K562 (cell line): ENCODE results near the gene PSMB8. TPM values are rescaled to one million over a fixed set of nuclear protein-coding genes. Genes with fewer than 3 reads are reported as not detected.

ENCODE experiments used
- HNRNPL ChIP-seq: fragments of 200-400 bp; formaldehyde crosslinking; IDR thresholded peaks from 2 replicates; pipeline ENCODE4 v1.6.1; 2017; ENCODE audit warnings: low read depth, mild to moderate bottlenecking, low read length
- ZNF561 ChIP-seq: fragments of 450-650 bp; formaldehyde crosslinking; conservative IDR thresholded peaks from 2 replicates; pipeline ENCODE4 v1.4.0; 2020; ENCODE audit warnings: mild to moderate bottlenecking, moderate library complexity
- polyA plus RNA-seq, 8 experiments: library from polyadenylated mRNA; depleted of rRNA in 4 of 8; stranded (reverse) in 5 of 8; unstranded in 3 of 8; fragments of >200 nt; fragmentation: Nextera tagmentation in 2 of 8; fragmentation: Illumina TruSeq in 1 of 8; extraction: Ambion mirVana in 2 of 8; extraction: Trizol in 1 of 8; gene quantifications; 2 replicates each; pipeline versions ENCODE4 v1.2.1 to v1.2.3, GENCODE V29; 2011 to 2014; ENCODE audit warnings: inconsistent platforms in 1 of 8, missing spikeins in 1 of 8
- total RNA-seq, 7 experiments: library from RNA; depleted of rRNA in 6 of 7; stranded (reverse); fragments of >200 nt in 6 of 7; fragmentation: Illumina TruSeq in 2 of 7; extraction: Trizol in 2 of 7; gene quantifications; 2 replicates each; pipeline versions ENCODE4 v1.2.1 to v1.2.3, GENCODE V29; 2011 to 2021; ENCODE audit warnings: low replicate concordance in 1 of 7
- TF ChIP-seq, protein P1 (sequence below): fragments of 200-600 bp; sonication (generic); IDR thresholded peaks from one replicate; pipeline ENCODE4 v1.6.1; 2012; ENCODE audit warnings: mild to moderate bottlenecking, low read depth, low read length, inconsistent platforms
- TF ChIP-seq, protein P2 (sequence below): IDR thresholded peaks from 2 replicates; pipeline ENCODE4 v1.6.1; 2014; ENCODE audit warnings: antibody characterized with exemption
- TF ChIP-seq, protein P3 (sequence below): fragments of 250-450 bp; sonication (Bioruptor Pico); IDR thresholded peaks from 2 replicates; pipeline ENCODE4 v1.8.0; 2022; ENCODE audit warnings: inconsistent platforms, mild to moderate bottlenecking, moderate library complexity, borderline replicate concordance
- TF ChIP-seq, protein P4 (sequence below): fragments of 200-800 bp; sonication (Bioruptor generic); IDR thresholded peaks from 2 replicates; pipeline ENCODE4 v1.6.1; 2016; ENCODE audit warnings: missing genetic modification characterization, missing compliant biosample characterization

Gene PSMB8
- total and polyA plus RNA-seq, 9 of the 15 experiments (the other 6 are each of a cell fraction or from before 2014, with no cell fraction given): 0.71 to 4.0 (median 2.4) TPM

DNA sequence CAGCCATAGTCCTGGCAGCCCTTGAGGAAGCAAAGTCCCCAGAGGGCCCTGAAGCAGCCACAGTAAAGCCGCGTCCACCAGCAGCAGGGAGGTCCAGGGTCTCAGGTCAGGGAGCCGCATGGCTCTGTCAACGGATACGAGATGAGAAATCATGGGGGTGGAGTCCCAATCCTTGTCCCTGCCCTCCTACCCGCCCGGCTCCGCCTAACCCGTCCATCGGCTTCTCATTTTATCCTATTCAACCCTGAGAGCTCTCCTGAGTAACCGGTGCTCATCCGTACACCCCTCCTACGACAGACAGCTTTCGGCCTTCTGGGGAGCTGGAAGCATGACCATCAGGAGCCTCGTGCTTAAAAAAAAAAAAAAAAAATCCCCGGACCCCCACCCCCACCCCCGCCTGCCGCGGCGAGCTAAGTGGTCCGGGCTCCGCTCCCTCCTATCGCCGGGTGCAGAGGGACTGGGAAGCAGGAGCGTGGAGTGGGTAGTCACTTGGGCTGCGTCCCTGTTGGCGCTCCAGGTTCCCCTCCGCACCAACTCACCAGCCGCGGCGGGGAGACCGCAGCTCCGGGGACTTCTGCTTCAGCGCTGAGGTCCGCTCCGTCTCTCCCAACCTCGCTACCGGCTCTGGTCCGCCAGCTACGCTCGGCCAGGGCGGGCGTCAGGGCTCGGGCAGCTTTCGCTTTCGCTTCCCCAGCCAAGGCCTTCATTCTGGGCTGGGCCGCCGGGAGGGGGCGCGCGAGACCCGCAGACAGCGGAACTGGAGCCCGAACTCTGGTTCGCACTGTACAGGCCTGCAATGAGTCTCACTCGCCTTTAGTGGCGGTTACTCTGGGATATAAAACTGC is 5.5 kb downstream of the PSMB8 start, which contains the start of gene TAP2 (continued):
- TF ChIP-seq, protein P1, sequence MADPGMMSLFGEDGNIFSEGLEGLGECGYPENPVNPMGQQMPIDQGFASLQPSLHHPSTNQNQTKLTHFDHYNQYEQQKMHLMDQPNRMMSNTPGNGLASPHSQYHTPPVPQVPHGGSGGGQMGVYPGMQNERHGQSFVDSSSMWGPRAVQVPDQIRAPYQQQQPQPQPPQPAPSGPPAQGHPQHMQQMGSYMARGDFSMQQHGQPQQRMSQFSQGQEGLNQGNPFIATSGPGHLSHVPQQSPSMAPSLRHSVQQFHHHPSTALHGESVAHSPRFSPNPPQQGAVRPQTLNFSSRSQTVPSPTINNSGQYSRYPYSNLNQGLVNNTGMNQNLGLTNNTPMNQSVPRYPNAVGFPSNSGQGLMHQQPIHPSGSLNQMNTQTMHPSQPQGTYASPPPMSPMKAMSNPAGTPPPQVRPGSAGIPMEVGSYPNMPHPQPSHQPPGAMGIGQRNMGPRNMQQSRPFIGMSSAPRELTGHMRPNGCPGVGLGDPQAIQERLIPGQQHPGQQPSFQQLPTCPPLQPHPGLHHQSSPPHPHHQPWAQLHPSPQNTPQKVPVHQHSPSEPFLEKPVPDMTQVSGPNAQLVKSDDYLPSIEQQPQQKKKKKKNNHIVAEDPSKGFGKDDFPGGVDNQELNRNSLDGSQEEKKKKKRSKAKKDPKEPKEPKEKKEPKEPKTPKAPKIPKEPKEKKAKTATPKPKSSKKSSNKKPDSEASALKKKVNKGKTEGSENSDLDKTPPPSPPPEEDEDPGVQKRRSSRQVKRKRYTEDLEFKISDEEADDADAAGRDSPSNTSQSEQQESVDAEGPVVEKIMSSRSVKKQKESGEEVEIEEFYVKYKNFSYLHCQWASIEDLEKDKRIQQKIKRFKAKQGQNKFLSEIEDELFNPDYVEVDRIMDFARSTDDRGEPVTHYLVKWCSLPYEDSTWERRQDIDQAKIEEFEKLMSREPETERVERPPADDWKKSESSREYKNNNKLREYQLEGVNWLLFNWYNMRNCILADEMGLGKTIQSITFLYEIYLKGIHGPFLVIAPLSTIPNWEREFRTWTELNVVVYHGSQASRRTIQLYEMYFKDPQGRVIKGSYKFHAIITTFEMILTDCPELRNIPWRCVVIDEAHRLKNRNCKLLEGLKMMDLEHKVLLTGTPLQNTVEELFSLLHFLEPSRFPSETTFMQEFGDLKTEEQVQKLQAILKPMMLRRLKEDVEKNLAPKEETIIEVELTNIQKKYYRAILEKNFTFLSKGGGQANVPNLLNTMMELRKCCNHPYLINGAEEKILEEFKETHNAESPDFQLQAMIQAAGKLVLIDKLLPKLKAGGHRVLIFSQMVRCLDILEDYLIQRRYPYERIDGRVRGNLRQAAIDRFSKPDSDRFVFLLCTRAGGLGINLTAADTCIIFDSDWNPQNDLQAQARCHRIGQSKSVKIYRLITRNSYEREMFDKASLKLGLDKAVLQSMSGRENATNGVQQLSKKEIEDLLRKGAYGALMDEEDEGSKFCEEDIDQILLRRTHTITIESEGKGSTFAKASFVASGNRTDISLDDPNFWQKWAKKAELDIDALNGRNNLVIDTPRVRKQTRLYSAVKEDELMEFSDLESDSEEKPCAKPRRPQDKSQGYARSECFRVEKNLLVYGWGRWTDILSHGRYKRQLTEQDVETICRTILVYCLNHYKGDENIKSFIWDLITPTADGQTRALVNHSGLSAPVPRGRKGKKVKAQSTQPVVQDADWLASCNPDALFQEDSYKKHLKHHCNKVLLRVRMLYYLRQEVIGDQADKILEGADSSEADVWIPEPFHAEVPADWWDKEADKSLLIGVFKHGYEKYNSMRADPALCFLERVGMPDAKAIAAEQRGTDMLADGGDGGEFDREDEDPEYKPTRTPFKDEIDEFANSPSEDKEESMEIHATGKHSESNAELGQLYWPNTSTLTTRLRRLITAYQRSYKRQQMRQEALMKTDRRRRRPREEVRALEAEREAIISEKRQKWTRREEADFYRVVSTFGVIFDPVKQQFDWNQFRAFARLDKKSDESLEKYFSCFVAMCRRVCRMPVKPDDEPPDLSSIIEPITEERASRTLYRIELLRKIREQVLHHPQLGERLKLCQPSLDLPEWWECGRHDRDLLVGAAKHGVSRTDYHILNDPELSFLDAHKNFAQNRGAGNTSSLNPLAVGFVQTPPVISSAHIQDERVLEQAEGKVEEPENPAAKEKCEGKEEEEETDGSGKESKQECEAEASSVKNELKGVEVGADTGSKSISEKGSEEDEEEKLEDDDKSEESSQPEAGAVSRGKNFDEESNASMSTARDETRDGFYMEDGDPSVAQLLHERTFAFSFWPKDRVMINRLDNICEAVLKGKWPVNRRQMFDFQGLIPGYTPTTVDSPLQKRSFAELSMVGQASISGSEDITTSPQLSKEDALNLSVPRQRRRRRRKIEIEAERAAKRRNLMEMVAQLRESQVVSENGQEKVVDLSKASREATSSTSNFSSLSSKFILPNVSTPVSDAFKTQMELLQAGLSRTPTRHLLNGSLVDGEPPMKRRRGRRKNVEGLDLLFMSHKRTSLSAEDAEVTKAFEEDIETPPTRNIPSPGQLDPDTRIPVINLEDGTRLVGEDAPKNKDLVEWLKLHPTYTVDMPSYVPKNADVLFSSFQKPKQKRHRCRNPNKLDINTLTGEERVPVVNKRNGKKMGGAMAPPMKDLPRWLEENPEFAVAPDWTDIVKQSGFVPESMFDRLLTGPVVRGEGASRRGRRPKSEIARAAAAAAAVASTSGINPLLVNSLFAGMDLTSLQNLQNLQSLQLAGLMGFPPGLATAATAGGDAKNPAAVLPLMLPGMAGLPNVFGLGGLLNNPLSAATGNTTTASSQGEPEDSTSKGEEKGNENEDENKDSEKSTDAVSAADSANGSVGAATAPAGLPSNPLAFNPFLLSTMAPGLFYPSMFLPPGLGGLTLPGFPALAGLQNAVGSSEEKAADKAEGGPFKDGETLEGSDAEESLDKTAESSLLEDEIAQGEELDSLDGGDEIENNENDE: no peak
- TF ChIP-seq, protein P2, sequence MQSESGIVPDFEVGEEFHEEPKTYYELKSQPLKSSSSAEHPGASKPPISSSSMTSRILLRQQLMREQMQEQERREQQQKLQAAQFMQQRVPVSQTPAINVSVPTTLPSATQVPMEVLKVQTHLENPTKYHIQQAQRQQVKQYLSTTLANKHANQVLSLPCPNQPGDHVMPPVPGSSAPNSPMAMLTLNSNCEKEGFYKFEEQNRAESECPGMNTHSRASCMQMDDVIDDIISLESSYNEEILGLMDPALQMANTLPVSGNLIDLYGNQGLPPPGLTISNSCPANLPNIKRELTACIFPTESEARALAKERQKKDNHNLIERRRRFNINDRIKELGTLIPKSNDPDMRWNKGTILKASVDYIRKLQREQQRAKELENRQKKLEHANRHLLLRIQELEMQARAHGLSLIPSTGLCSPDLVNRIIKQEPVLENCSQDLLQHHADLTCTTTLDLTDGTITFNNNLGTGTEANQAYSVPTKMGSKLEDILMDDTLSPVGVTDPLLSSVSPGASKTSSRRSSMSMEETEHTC: no peak
- TF ChIP-seq, protein P3, sequence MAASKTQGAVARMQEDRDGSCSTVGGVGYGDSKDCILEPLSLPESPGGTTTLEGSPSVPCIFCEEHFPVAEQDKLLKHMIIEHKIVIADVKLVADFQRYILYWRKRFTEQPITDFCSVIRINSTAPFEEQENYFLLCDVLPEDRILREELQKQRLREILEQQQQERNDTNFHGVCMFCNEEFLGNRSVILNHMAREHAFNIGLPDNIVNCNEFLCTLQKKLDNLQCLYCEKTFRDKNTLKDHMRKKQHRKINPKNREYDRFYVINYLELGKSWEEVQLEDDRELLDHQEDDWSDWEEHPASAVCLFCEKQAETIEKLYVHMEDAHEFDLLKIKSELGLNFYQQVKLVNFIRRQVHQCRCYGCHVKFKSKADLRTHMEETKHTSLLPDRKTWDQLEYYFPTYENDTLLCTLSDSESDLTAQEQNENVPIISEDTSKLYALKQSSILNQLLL (CRISPR knock-in tag): no peak
- TF ChIP-seq ZNF561: no peak
- TF ChIP-seq, protein P4, sequence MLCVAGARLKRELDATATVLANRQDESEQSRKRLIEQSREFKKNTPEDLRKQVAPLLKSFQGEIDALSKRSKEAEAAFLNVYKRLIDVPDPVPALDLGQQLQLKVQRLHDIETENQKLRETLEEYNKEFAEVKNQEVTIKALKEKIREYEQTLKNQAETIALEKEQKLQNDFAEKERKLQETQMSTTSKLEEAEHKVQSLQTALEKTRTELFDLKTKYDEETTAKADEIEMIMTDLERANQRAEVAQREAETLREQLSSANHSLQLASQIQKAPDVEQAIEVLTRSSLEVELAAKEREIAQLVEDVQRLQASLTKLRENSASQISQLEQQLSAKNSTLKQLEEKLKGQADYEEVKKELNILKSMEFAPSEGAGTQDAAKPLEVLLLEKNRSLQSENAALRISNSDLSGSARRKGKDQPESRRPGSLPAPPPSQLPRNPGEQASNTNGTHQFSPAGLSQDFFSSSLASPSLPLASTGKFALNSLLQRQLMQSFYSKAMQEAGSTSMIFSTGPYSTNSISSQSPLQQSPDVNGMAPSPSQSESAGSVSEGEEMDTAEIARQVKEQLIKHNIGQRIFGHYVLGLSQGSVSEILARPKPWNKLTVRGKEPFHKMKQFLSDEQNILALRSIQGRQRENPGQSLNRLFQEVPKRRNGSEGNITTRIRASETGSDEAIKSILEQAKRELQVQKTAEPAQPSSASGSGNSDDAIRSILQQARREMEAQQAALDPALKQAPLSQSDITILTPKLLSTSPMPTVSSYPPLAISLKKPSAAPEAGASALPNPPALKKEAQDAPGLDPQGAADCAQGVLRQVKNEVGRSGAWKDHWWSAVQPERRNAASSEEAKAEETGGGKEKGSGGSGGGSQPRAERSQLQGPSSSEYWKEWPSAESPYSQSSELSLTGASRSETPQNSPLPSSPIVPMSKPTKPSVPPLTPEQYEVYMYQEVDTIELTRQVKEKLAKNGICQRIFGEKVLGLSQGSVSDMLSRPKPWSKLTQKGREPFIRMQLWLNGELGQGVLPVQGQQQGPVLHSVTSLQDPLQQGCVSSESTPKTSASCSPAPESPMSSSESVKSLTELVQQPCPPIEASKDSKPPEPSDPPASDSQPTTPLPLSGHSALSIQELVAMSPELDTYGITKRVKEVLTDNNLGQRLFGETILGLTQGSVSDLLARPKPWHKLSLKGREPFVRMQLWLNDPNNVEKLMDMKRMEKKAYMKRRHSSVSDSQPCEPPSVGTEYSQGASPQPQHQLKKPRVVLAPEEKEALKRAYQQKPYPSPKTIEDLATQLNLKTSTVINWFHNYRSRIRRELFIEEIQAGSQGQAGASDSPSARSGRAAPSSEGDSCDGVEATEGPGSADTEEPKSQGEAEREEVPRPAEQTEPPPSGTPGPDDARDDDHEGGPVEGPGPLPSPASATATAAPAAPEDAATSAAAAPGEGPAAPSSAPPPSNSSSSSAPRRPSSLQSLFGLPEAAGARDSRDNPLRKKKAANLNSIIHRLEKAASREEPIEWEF (CRISPR knock-in tag): no peak
- no peak for TF ChIP-seq HNRNPL
